ENCODE data around the gene CNTNAP2. TPM values are rescaled to one million over a fixed set of nuclear protein-coding genes. Genes with fewer than 3 reads are reported as not detected.

CNTNAP2 gene
- total RNA-seq, 1 experiment from 2014 or later, result 64.5 TPM

- no peak overlapping the region for H2BK12ac ChIP-seq (ENCODE audit: insufficient read length, low read depth, low read length)
- no peak overlapping the region for H2BK15ac ChIP-seq (ENCODE audit: low read depth, low read length)
- no peak overlapping the region for H4K8ac ChIP-seq (replicated peaks; ENCODE audit: insufficient read length, low read depth, low read length)
- no peak overlapping the region for H2BK5ac ChIP-seq (ENCODE audit: insufficient read length, low read length)
- H3K27ac Mint-ChIP-seq, result no peak overlapping the region
- H3K4me1 Mint-ChIP-seq, result no peaks in the 10 kb centered on the region
- no peak for TF ChIP-seq CTCF (conservative IDR thresholded peaks at IDR 0.05)
- H3K27me3 Mint-ChIP-seq (ENCODE audit: low read depth), result no peaks in the 10 kb centered on the region
- H4K20me1 ChIP-seq (ENCODE audit: control insufficient read depth, insufficient read depth, insufficient read length), result no peaks in the 10 kb centered on the region
- H3T11ph ChIP-seq (ENCODE audit: low read length), result no peak overlapping the region
- H3K79me1 ChIP-seq (ENCODE audit: insufficient read depth, low read depth, low read length, poor library complexity, severe bottlenecking), result no peaks in the 10 kb centered on the region
- no peaks in the 10 kb centered on the region for H3K27me3 ChIP-seq (ENCODE audit: insufficient read depth, low read length)
- H3K4me1 ChIP-seq (ENCODE audit: insufficient read depth, low read length), result no peaks in the 10 kb centered on the region
- no peak overlapping the region for H3K56ac ChIP-seq (ENCODE audit: insufficient read length, low read depth, low read length)
- H2AFZ ChIP-seq (ENCODE audit: low read length), result no peak overlapping the region
- H3K79me2 ChIP-seq (ENCODE audit: insufficient read depth, low read length), result no peaks in the 10 kb centered on the region
- H3K23ac ChIP-seq (ENCODE audit: insufficient read length, low read depth, low read length), result no peak overlapping the region
- H3K23me2 ChIP-seq (ENCODE audit: insufficient read length, low read depth, low read length, poor library complexity, severe bottlenecking), result no peaks in the 10 kb centered on the region
- H3K36me3 Mint-ChIP-seq (ENCODE audit: insufficient read depth in 1 of 3, low read depth in 3 of 3), result no peaks in the 10 kb centered on the region
- no peak overlapping the region for H3K14ac ChIP-seq (ENCODE audit: insufficient read depth, low read length)
- H3K4me2 ChIP-seq (ENCODE audit: insufficient read depth, insufficient read length, low read length), result no peak overlapping the region
- no peak overlapping the region for H2AK5ac ChIP-seq (ENCODE audit: insufficient read length, low read length)
- no peaks in the 10 kb centered on the region for H3K9me3 ChIP-seq (ENCODE audit: control insufficient read depth, low read depth, low read length)
- no peak overlapping the region for H3K4ac ChIP-seq (ENCODE audit: low read depth, low read length)
- H3K27ac ChIP-seq (ENCODE audit: insufficient read length, low read depth, low read length), result no peak overlapping the region
- H2BK20ac ChIP-seq (ENCODE audit: low read depth, low read length, poor library complexity, severe bottlenecking), result no peak overlapping the region
- H4K91ac ChIP-seq (ENCODE audit: insufficient read length, low read depth, low read length), result no peak overlapping the region
- no peak overlapping the region for H2BK120ac ChIP-seq (ENCODE audit: low read depth, low read length, poor library complexity, severe bottlenecking)
- no peak overlapping the region for H3K18ac ChIP-seq (ENCODE audit: insufficient read length, low read depth, low read length)
- no peak overlapping the region for H4K5ac ChIP-seq (ENCODE audit: insufficient read length, low read depth, low read length)
- H3K9ac ChIP-seq (ENCODE audit: extremely low read depth, insufficient read length, low read length), result no peak overlapping the region
- H3K4me3 Mint-ChIP-seq, result no peak overlapping the region
- H3K9me3 Mint-ChIP-seq, result no peaks in the 10 kb centered on the region
- no peak for DNase-seq
Observed at GRCh38 chr7:147296201-147296600, 1179.6 kb downstream of the CNTNAP2 start.
